NCI-H82 treated with DMSO at 0.1 percent for 48 hours (cell line): ENCODE data around the gene MN1.

Experiments used
- DNase-seq: peaks from one replicate; lab custom pipeline; 2025; ENCODE audit not compliant: unreplicated experiment; lab: John Stamatoyannopoulos, UW

MN1 gene

GRCh38 chr22:27786291-27786932 lies 15.1 kb downstream of the MN1 start:
- DNase-seq, result no peak

GRCh38 chr22:27785831-27786230 lies 15.7 kb downstream of the MN1 start:
- no peak for DNase-seq

- no peak for DNase-seq
These were observed 17.5 kb downstream of the MN1 start for GRCh38 chr22:27784120-27784475.

GRCh38 chr22:27783436-27784119 lies 18.0 kb downstream of the MN1 start:
- no peak for DNase-seq

GRCh38 chr22:27782088-27782487 lies 19.5 kb downstream of the MN1 start:
- no peak for DNase-seq

- no peak for DNase-seq
These were observed 21.4 kb downstream of the MN1 start for GRCh38 chr22:27780161-27780575.

- DNase-seq, result no peak
These were observed 21.9 kb downstream of the MN1 start for GRCh38 chr22:27779643-27780042.

- DNase-seq, result peak; percentile 10
These were observed 23.1 kb downstream of the MN1 start for GRCh38 chr22:27778294-27779090.

- DNase-seq, result no peak
These were observed 24.4 kb downstream of the MN1 start for GRCh38 chr22:27777128-27777527.

GRCh38 chr22:27776650-27776958 lies 25.0 kb downstream of the MN1 start:
- DNase-seq, result no peak

GRCh38 chr22:27775758-27776649 lies 25.6 kb downstream of the MN1 start:
- DNase-seq, result peak; percentile 72

- no peak for DNase-seq
These were observed 26.4 kb downstream of the MN1 start for GRCh38 chr22:27775087-27775698.

GRCh38 chr22:27774200-27774599 lies 27.4 kb downstream of the MN1 start:
- no peak for DNase-seq

GRCh38 chr22:27772984-27773498 lies 28.5 kb downstream of the MN1 start:
- DNase-seq, result no peak

- DNase-seq, result no peak
These were observed 29.2 kb downstream of the MN1 start for GRCh38 chr22:27772081-27772983.

GRCh38 chr22:27771637-27772036 lies 29.9 kb downstream of the MN1 start:
- no peak for DNase-seq

- DNase-seq, result no peak
These were observed 32.5 kb downstream of the MN1 start for GRCh38 chr22:27769012-27769411.

- DNase-seq, result no peak
These were observed 33.4 kb downstream of the MN1 start for GRCh38 chr22:27768027-27768653.

- DNase-seq, result no peak
These were observed 34.9 kb downstream of the MN1 start for GRCh38 chr22:27766679-27767078.
